Measurements from ENCODE around the gene ARHGAP29.
"Not testable (repeated sequence)": the region's sequence is repeated elsewhere in the genome, so short reads cannot be mapped to it uniquely, and the experiment has no call there.

ARHGAP29 gene

DNA sequence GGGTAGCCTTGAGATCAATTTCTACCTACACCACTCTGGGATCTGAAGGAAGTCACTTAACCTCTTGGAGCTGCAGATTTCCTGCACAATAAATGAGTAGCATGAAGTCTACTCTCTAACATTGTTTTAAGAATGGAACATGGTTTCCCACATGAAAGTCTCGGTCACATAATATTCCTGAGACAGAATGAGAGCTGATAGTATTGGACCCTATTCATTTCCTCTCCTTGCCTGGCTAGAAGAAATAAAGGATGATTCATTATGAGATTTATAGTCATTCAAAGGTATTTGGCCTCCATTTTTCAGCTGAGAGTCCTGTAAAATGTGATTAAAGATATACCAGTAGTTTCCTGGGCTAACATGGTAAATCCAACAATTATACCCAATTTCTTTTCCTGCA, 56.7 kb downstream of the ARHGAP29 start:
- Histone ChIP-seq H3K79me2 (ENCODE audit: insufficient read depth, low read length) (no peaks in the 10 kb centered on the region), H3K4me1 (ENCODE audit: insufficient read depth, low read length) (no peaks in the 10 kb centered on the region), H3K27ac (ENCODE audit: low read length) (no peak overlapping the region), H3K4me2 (ENCODE audit: insufficient read depth, low read length) (no peak overlapping the region), H3K27me3 (ENCODE audit: insufficient read depth, low read length, poor library complexity) (no peaks in the 10 kb centered on the region), H3K9me3 (ENCODE audit: insufficient read depth, low read length, severe bottlenecking) (no peaks in the 10 kb centered on the region), H3K36me3 (ENCODE audit: insufficient read depth, low read length) (no peaks in the 10 kb centered on the region), H2AFZ (ENCODE audit: low read depth, low read length) (no peak overlapping the region), H3K4me3 (ENCODE audit: low read depth in 1 of 2, low read length in 2 of 2) (no peak overlapping the region), H3K9ac (ENCODE audit: low read depth, low read length) (no peak overlapping the region), H4K20me1 (ENCODE audit: insufficient read depth, low read length) (no peaks in the 10 kb centered on the region)
- ATAC-seq (ENCODE audit: insufficient read depth, low read depth) (no peak), DNase-seq (no peak)
- TF ChIP-seq, protein P1, sequence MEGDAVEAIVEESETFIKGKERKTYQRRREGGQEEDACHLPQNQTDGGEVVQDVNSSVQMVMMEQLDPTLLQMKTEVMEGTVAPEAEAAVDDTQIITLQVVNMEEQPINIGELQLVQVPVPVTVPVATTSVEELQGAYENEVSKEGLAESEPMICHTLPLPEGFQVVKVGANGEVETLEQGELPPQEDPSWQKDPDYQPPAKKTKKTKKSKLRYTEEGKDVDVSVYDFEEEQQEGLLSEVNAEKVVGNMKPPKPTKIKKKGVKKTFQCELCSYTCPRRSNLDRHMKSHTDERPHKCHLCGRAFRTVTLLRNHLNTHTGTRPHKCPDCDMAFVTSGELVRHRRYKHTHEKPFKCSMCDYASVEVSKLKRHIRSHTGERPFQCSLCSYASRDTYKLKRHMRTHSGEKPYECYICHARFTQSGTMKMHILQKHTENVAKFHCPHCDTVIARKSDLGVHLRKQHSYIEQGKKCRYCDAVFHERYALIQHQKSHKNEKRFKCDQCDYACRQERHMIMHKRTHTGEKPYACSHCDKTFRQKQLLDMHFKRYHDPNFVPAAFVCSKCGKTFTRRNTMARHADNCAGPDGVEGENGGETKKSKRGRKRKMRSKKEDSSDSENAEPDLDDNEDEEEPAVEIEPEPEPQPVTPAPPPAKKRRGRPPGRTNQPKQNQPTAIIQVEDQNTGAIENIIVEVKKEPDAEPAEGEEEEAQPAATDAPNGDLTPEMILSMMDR (IDR thresholded peaks at IDR 0.05; ENCODE audit: borderline replicate concordance, extremely low read depth, low read length, poor library complexity, severe bottlenecking): no peak
- TF ChIP-seq EZH2 (IDR thresholded peaks at IDR 0.05; ENCODE audit: borderline replicate concordance, low read depth, low read length, severe bottlenecking): no peak

DNA sequence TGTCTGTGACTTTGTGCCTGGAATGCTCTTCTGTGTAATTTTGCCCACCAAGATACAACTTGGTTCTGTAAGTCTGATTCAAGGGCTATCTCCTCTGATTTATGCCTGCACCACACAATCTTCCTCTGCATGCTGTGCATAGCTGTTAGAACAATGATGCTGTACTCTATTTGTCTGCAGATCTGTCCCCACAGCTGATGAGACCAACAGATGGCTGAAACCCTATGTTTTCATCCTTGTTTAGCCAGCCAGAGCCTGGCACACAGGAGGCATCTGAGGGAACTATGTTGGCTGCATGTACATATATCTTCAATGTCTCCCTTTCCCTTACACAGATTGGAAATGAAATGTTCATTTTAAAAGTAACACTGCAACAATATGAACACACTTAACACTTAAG, 58.5 kb downstream of the ARHGAP29 start:
- Histone ChIP-seq H3K4me2 (ENCODE audit: insufficient read depth, low read length) (no peak overlapping the region), H2AFZ (ENCODE audit: low read depth, low read length) (no peak overlapping the region), H3K36me3 (ENCODE audit: insufficient read depth, low read length) (no peaks in the 10 kb centered on the region), H3K79me2 (ENCODE audit: insufficient read depth, low read length) (no peaks in the 10 kb centered on the region), H4K20me1 (ENCODE audit: insufficient read depth, low read length) (no peaks in the 10 kb centered on the region), H3K27ac (ENCODE audit: low read length) (no peak overlapping the region), H3K27me3 (ENCODE audit: insufficient read depth, low read length, poor library complexity) (no peaks in the 10 kb centered on the region), H3K9me3 (ENCODE audit: insufficient read depth, low read length, severe bottlenecking) (no peaks in the 10 kb centered on the region), H3K4me3 (ENCODE audit: low read depth in 1 of 2, low read length in 2 of 2) (no peak overlapping the region), H3K4me1 (ENCODE audit: insufficient read depth, low read length) (no peaks in the 10 kb centered on the region), H3K9ac (ENCODE audit: low read depth, low read length) (no peak overlapping the region)
- TF ChIP-seq, protein P1 (IDR thresholded peaks at IDR 0.05; ENCODE audit: borderline replicate concordance, extremely low read depth, low read length, poor library complexity, severe bottlenecking): no peak
- TF ChIP-seq EZH2 (IDR thresholded peaks at IDR 0.05; ENCODE audit: borderline replicate concordance, low read depth, low read length, severe bottlenecking): no peak
- ATAC-seq (ENCODE audit: insufficient read depth, low read depth) (no peak), DNase-seq (no peak)

- H3K27ac ChIP-seq (ENCODE audit: low read length): no peak overlapping the region
- H2AFZ ChIP-seq (ENCODE audit: low read depth, low read length): no peak overlapping the region
- no peak overlapping the region for H3K4me3 ChIP-seq (ENCODE audit: low read depth in 1 of 2, low read length in 2 of 2)
- no peak overlapping the region for H3K4me2 ChIP-seq (ENCODE audit: insufficient read depth, low read length)
- no peaks in the 10 kb centered on the region for H3K36me3 ChIP-seq (ENCODE audit: insufficient read depth, low read length)
- DNase-seq: no peak
- no peaks in the 10 kb centered on the region for H3K79me2 ChIP-seq (ENCODE audit: insufficient read depth, low read length)
- H3K27me3 ChIP-seq (ENCODE audit: insufficient read depth, low read length, poor library complexity): no peaks in the 10 kb centered on the region
- ATAC-seq (ENCODE audit: insufficient read depth, low read depth): no peak
- H4K20me1 ChIP-seq (ENCODE audit: insufficient read depth, low read length): no peaks in the 10 kb centered on the region
- H3K9ac ChIP-seq (ENCODE audit: low read depth, low read length): no peak overlapping the region
- no peak for TF ChIP-seq EZH2 (IDR thresholded peaks at IDR 0.05; ENCODE audit: borderline replicate concordance, low read depth, low read length, severe bottlenecking)
- TF ChIP-seq, protein P1 (IDR thresholded peaks at IDR 0.05; ENCODE audit: borderline replicate concordance, extremely low read depth, low read length, poor library complexity, severe bottlenecking): no peak
- no peaks in the 10 kb centered on the region for H3K4me1 ChIP-seq (ENCODE audit: insufficient read depth, low read length)
- H3K9me3 ChIP-seq (ENCODE audit: insufficient read depth, low read length, severe bottlenecking): no peaks in the 10 kb centered on the region
Observed at GRCh38 chr1:94169126-94169525, 68.3 kb downstream of the ARHGAP29 start.

- no peak overlapping the region for H3K4me3 ChIP-seq (ENCODE audit: low read depth in 1 of 2, low read length in 2 of 2)
- H3K4me2 ChIP-seq (ENCODE audit: insufficient read depth, low read length): no peak overlapping the region
- TF ChIP-seq, protein P1 (IDR thresholded peaks at IDR 0.05; ENCODE audit: borderline replicate concordance, extremely low read depth, low read length, poor library complexity, severe bottlenecking): no peak
- no peak for TF ChIP-seq EZH2 (IDR thresholded peaks at IDR 0.05; ENCODE audit: borderline replicate concordance, low read depth, low read length, severe bottlenecking)
- H3K9me3 ChIP-seq (ENCODE audit: insufficient read depth, low read length, severe bottlenecking): no peaks in the 10 kb centered on the region
- no peaks in the 10 kb centered on the region for H3K79me2 ChIP-seq (ENCODE audit: insufficient read depth, low read length)
- H4K20me1 ChIP-seq (ENCODE audit: insufficient read depth, low read length): no peaks in the 10 kb centered on the region
- no peaks in the 10 kb centered on the region for H3K36me3 ChIP-seq (ENCODE audit: insufficient read depth, low read length)
- H3K27ac ChIP-seq (ENCODE audit: low read length): no peak overlapping the region
- no peaks in the 10 kb centered on the region for H3K4me1 ChIP-seq (ENCODE audit: insufficient read depth, low read length)
- H2AFZ ChIP-seq (ENCODE audit: low read depth, low read length): no peak overlapping the region
- DNase-seq: no peak
- H3K9ac ChIP-seq (ENCODE audit: low read depth, low read length): no peak overlapping the region
- H3K27me3 ChIP-seq (ENCODE audit: insufficient read depth, low read length, poor library complexity): no peaks in the 10 kb centered on the region
- ATAC-seq (ENCODE audit: insufficient read depth, low read depth): no peak
Observed at GRCh38 chr1:94165843-94166242, 71.5 kb downstream of the ARHGAP29 start.

- not testable (repeated sequence) for ATAC-seq (ENCODE audit: insufficient read depth, low read depth)
Observed at GRCh38 chr1:94164885-94165284, 72.5 kb downstream of the ARHGAP29 start.

More at GRCh38 chr1:94164885-94165284, 72.5 kb downstream of the ARHGAP29 start:
- not testable (repeated sequence) for H3K27ac ChIP-seq (ENCODE audit: low read length); H2AFZ ChIP-seq (ENCODE audit: low read depth, low read length); H3K36me3 ChIP-seq (ENCODE audit: insufficient read depth, low read length); H4K20me1 ChIP-seq (ENCODE audit: insufficient read depth, low read length); DNase-seq; H3K4me2 ChIP-seq (ENCODE audit: insufficient read depth, low read length); H3K9ac ChIP-seq (ENCODE audit: low read depth, low read length); H3K4me3 ChIP-seq (ENCODE audit: low read depth in 1 of 2, low read length in 2 of 2); H3K27me3 ChIP-seq (ENCODE audit: insufficient read depth, low read length, poor library complexity); H3K79me2 ChIP-seq (ENCODE audit: insufficient read depth, low read length); H3K9me3 ChIP-seq (ENCODE audit: insufficient read depth, low read length, severe bottlenecking); H3K4me1 ChIP-seq (ENCODE audit: insufficient read depth, low read length)

Measured in DND-41 (cell line).